Activated CD4-positive, alpha-beta T cell treated with anti-CD3 and anti-CD28 coated beads for 48 hours (primary cell): ENCODE data around the gene OR2C1.

ENCODE experiments used
- DNase-seq: peaks from one replicate; pipeline ENCODE4 v3.0.0-alpha.2; 2020

The OR2C1 gene

GRCh38 chr16:3355589-3355988, at the start of gene OR2C1:
Gene OR2C1, plus strand, starts transcription at chr16:3355889. Its CDS starts 52 bp downstream, at chr16:3355941.
- DNase-seq, result no peak

- DNase-seq, result no peak
These were observed 49.6 kb upstream of the OR2C1 start for GRCh38 chr16:3306078-3306477.

- DNase-seq, result no peak
These were observed 44.2 kb upstream of the OR2C1 start for GRCh38 chr16:3311496-3311895.

- no peak for DNase-seq
These were observed 38.2 kb upstream of the OR2C1 start for GRCh38 chr16:3317315-3317999.

- DNase-seq, result no peak
These were observed 33.9 kb upstream of the OR2C1 start for GRCh38 chr16:3321816-3322215.

- DNase-seq, result no peak
These were observed 28.2 kb upstream of the OR2C1 start for GRCh38 chr16:3327514-3327913.

GRCh38 chr16:3328104-3328503, 27.6 kb upstream of the OR2C1 start:
- DNase-seq, result no peak

- DNase-seq, result no peak
These were observed 27.0 kb upstream of the OR2C1 start for GRCh38 chr16:3328643-3329042.

- no peak for DNase-seq
These were observed 9.6 kb upstream of the OR2C1 start for GRCh38 chr16:3346041-3346440.

GRCh38 chr16:3347586-3347985, 8.1 kb upstream of the OR2C1 start:
- no peak for DNase-seq

GRCh38 chr16:3348547-3349167, 7.0 kb upstream of the OR2C1 start:
- no peak for DNase-seq

GRCh38 chr16:3349175-3349574, 6.5 kb upstream of the OR2C1 start:
- DNase-seq, result no peak

- no peak for DNase-seq
These were observed 429 bp downstream of the OR2C1 start for GRCh38 chr16:3356118-3356517.

- DNase-seq, result no peak
These were observed 3.2 kb downstream of the OR2C1 start for GRCh38 chr16:3358871-3359270.

GRCh38 chr16:3362931-3363330, 7.2 kb downstream of the OR2C1 start:
- DNase-seq, result no peak

GRCh38 chr16:3363793-3364192, 8.1 kb downstream of the OR2C1 start:
- DNase-seq, result no peak

GRCh38 chr16:3364774-3365427, 9.2 kb downstream of the OR2C1 start:
- peak; percentile 92 for DNase-seq

- DNase-seq, result no peak
These were observed 13.4 kb downstream of the OR2C1 start for GRCh38 chr16:3369073-3369472.

GRCh38 chr16:3375680-3376079, 20.0 kb downstream of the OR2C1 start:
- no peak for DNase-seq

GRCh38 chr16:3377917-3378316, 22.2 kb downstream of the OR2C1 start:
- DNase-seq, result no peak

GRCh38 chr16:3383045-3383448, 27.4 kb downstream of the OR2C1 start:
- DNase-seq, result no peak

GRCh38 chr16:3388325-3388724, 32.6 kb downstream of the OR2C1 start:
- DNase-seq, result no peak

- no peak for DNase-seq
These were observed 34.1 kb downstream of the OR2C1 start for GRCh38 chr16:3389663-3390338.

- DNase-seq, result no peak
These were observed 44.7 kb downstream of the OR2C1 start for GRCh38 chr16:3400446-3400778.
